ENCODE results near the gene KANK2.
A peak's percentile ranks its signal among the peaks of the same experiment; 100 is the strongest.

The KANK2 gene

GRCh38 chr19:11225172-11225571, 27.8 kb upstream of the KANK2 start:
- DNase-seq, result no peak

- DNase-seq, result no peak
Observed at GRCh38 chr19:11224429-11224828, 27.1 kb upstream of the KANK2 start.

GRCh38 chr19:11223200-11223599, 25.9 kb upstream of the KANK2 start:
- DNase-seq, result no peak

- DNase-seq, result no peak
Observed at GRCh38 chr19:11221082-11221598, 23.8 kb upstream of the KANK2 start.

- no peak for DNase-seq
Observed at GRCh38 chr19:11214387-11214786, 17.0 kb upstream of the KANK2 start.

GRCh38 chr19:11210656-11210928, 13.2 kb upstream of the KANK2 start:
- no peak for DNase-seq

GRCh38 chr19:11209839-11210655, 12.7 kb upstream of the KANK2 start:
- DNase-seq, result no peak

- no peak for DNase-seq
Observed at GRCh38 chr19:11208561-11209471, 11.5 kb upstream of the KANK2 start.

- DNase-seq, result no peak
Observed at GRCh38 chr19:11205939-11206570, 8.7 kb upstream of the KANK2 start.

- DNase-seq, result no peak
Observed at GRCh38 chr19:11204943-11205349, 7.6 kb upstream of the KANK2 start.

- no peak for DNase-seq
Observed at GRCh38 chr19:11204076-11204602, 6.8 kb upstream of the KANK2 start.

GRCh38 chr19:11203194-11204075, 6.1 kb upstream of the KANK2 start:
- peak; percentile 46 for DNase-seq

GRCh38 chr19:11202488-11203193, 5.3 kb upstream of the KANK2 start:
- DNase-seq, result no peak

- no peak for DNase-seq
Observed at GRCh38 chr19:11201791-11202190, 4.4 kb upstream of the KANK2 start.

GRCh38 chr19:11200931-11201330, 3.6 kb upstream of the KANK2 start:
- no peak for DNase-seq

GRCh38 chr19:11200015-11200574, 2.8 kb upstream of the KANK2 start:
- no peak for DNase-seq

GRCh38 chr19:11199517-11199916, 2.2 kb upstream of the KANK2 start:
- DNase-seq, result no peak

- DNase-seq, result no peak
Observed at GRCh38 chr19:11198769-11199424, 1.6 kb upstream of the KANK2 start.

- DNase-seq, result no peak
Observed at GRCh38 chr19:11198175-11198534, 810 bp upstream of the KANK2 start.

GRCh38 chr19:11196406-11197287, 698 bp downstream of the KANK2 start:
- no peak for DNase-seq
